Measurements from ENCODE around the gene RFX2. TPM values are rescaled to one million over a fixed set of nuclear protein-coding genes. Genes with fewer than 3 reads are reported as not detected.

The RFX2 gene
- total RNA-seq, 1 donor, result 10.7 TPM

- TF ChIP-seq CTCF (IDR thresholded peaks at IDR 0.05; ENCODE audit: insufficient read depth, low read length), result no peak
These were observed 44.5 kb downstream of the RFX2 start for GRCh38 chr19:6065685-6066374.

GRCh38 chr19:6064336-6065073 lies 45.8 kb downstream of the RFX2 start:
- no peak for TF ChIP-seq CTCF (IDR thresholded peaks at IDR 0.05; ENCODE audit: insufficient read depth, low read length)
- DNase-seq (ENCODE audit: low read depth), result no peak
- H3K4me3 ChIP-seq (ENCODE audit: low read depth, low read length), result no peak overlapping the region

More at GRCh38 chr19:6065685-6066374, 44.5 kb downstream of the RFX2 start:
- peak; percentile 35 for DNase-seq (ENCODE audit: low read depth)
- H3K4me3 ChIP-seq (ENCODE audit: low read depth, low read length), result no peak overlapping the region

GRCh38 chr19:6063576-6064335 lies 46.5 kb downstream of the RFX2 start:
- no peak overlapping the region for H3K4me3 ChIP-seq (ENCODE audit: low read depth, low read length)
- TF ChIP-seq CTCF (IDR thresholded peaks at IDR 0.05; ENCODE audit: insufficient read depth, low read length), result no peak
- DNase-seq (ENCODE audit: low read depth), result no peak

- TF ChIP-seq CTCF (IDR thresholded peaks at IDR 0.05; ENCODE audit: insufficient read depth, low read length), result no peak
- DNase-seq (ENCODE audit: low read depth), result no peak
- H3K4me3 ChIP-seq (ENCODE audit: low read depth, low read length), result no peak overlapping the region
These were observed 47.2 kb downstream of the RFX2 start for GRCh38 chr19:6062961-6063575.

GRCh38 chr19:6062274-6062673 lies 48.0 kb downstream of the RFX2 start:
- no peak overlapping the region for H3K4me3 ChIP-seq (ENCODE audit: low read depth, low read length)
- DNase-seq (ENCODE audit: low read depth), result peak; percentile 51
- TF ChIP-seq CTCF (IDR thresholded peaks at IDR 0.05; ENCODE audit: insufficient read depth, low read length), result no peak

GRCh38 chr19:6061376-6062130 lies 48.7 kb downstream of the RFX2 start:
- no peak overlapping the region for H3K4me3 ChIP-seq (ENCODE audit: low read depth, low read length)
- no peak for DNase-seq (ENCODE audit: low read depth)
- TF ChIP-seq CTCF (IDR thresholded peaks at IDR 0.05; ENCODE audit: insufficient read depth, low read length), result no peak

Data from fibroblast of the aortic adventitia (primary cell).